H1 (cell line): ENCODE measurements around the gene PCDHA7. TPM values are rescaled to one million over a fixed set of nuclear protein-coding genes. Genes with fewer than 3 reads are reported as not detected.
"Not testable (repeated sequence)": the region's sequence is repeated elsewhere in the genome, so short reads cannot be mapped to it uniquely, and the experiment has no call there.

Experiments used
- CTCF ChIA-PET: fragments of 300-600 bp; sonication (Branson Sonifier 250); formaldehyde crosslinking; loops from one replicate; lab custom pipeline; 2021; ENCODE audit not compliant: partially characterized antibody; lab: Charles Lee
- POLR2A ChIA-PET: fragments of 300-600 bp; sonication (Branson Sonifier 250); formaldehyde crosslinking; loops from one replicate; lab custom pipeline; 2021; ENCODE audit warnings: inconsistent platforms; ENCODE audit not compliant: partially characterized antibody; lab: Charles Lee
- DNase-seq, 2 experiments: peaks; one replicate each; pipeline versions ENCODE4 v3.0.0 to v3.0.0-alpha.2; 2010 to 2022; ENCODE audit warnings: low spot score in 2 of 2, low read depth in 1 of 2, mixed read lengths in 1 of 2
- FAIRE-seq: peaks from 2 replicates; lab custom pipeline; 2011; peaks lifted over from hg19 to GRCh38; lab: Jason Lieb, UNC
- H2AFZ ChIP-seq: 2 replicates; pipeline ENCODE4 v1.8.1; 2012; ENCODE audit warnings: low read length, inconsistent platforms
- H2AK5ac ChIP-seq: 2 replicates; pipeline ENCODE4 v1.6.1; 2013; ENCODE audit warnings: low read depth, low read length
- H2BK120ac ChIP-seq: replicated peaks from 2 replicates; pipeline ENCODE3; 2013; ENCODE audit warnings: low read depth, low read length, inconsistent platforms
- H2BK12ac ChIP-seq: 2 replicates; pipeline ENCODE4 v1.6.1; 2013; ENCODE audit warnings: low read depth, low read length
- H2BK15ac ChIP-seq: 2 replicates; pipeline ENCODE4 v1.6.1; 2013; ENCODE audit warnings: low read length
- H2BK20ac ChIP-seq: 2 replicates; pipeline ENCODE4 v1.6.1; 2013; ENCODE audit warnings: low read length
- H2BK5ac ChIP-seq: 2 replicates; pipeline ENCODE4 v1.6.1; 2013; ENCODE audit warnings: low read depth, low read length
- H3K14ac ChIP-seq: 2 replicates; pipeline ENCODE4 v1.6.1; 2013; ENCODE audit warnings: inconsistent platforms; ENCODE audit not compliant: insufficient read length
- H3K18ac ChIP-seq: 2 replicates; pipeline ENCODE4 v1.6.1; 2013; ENCODE audit warnings: low read length; ENCODE audit errors: extremely low read depth
- H3K23ac ChIP-seq: 2 replicates; pipeline ENCODE4 v1.6.1; 2013; ENCODE audit warnings: inconsistent platforms; ENCODE audit not compliant: insufficient read length
- H3K23me2 ChIP-seq: 2 replicates; pipeline ENCODE4 v1.6.1; 2013; ENCODE audit warnings: low read depth, low read length
- H3K27ac ChIP-seq: 2 replicates; pipeline ENCODE4 v1.6.1; 2011; ENCODE audit warnings: low read depth, low read length, inconsistent platforms
- H3K27me3 ChIP-seq, 4 experiments: replicated peaks in 1 of 4; 1 replicate in 1 of 4; 2 replicates in 3 of 4; pipeline versions ENCODE4 v1.6.1 to v1.8.1; 2011 to 2013; ENCODE audit warnings: low read length in 3 of 4, mild to moderate bottlenecking in 3 of 4, inconsistent platforms in 2 of 4, mixed read lengths in 2 of 4, moderate library complexity in 1 of 4; ENCODE audit not compliant: control insufficient read depth in 3 of 4, insufficient read depth in 3 of 4; ENCODE audit errors: extremely low read depth in 1 of 4
- H3K36me3 ChIP-seq, 4 experiments: 2 replicates each; pipeline versions ENCODE4 v1.6.1 to v1.8.1; 2011 to 2013; ENCODE audit warnings: mild to moderate bottlenecking in 4 of 4, low read length in 3 of 4, moderate library complexity in 2 of 4, control low read depth in 1 of 4, inconsistent platforms in 1 of 4; ENCODE audit not compliant: insufficient read depth in 4 of 4, control insufficient read depth in 2 of 4
- H3K4ac ChIP-seq: replicated peaks from 2 replicates; pipeline ENCODE3; 2013; ENCODE audit warnings: low read length, low read depth, mixed read lengths, inconsistent platforms; ENCODE audit not compliant: insufficient read length
- H3K4me1 ChIP-seq, 4 experiments: replicated peaks in 1 of 4; 1 replicate in 1 of 4; 2 replicates in 3 of 4; pipeline versions ENCODE4 v1.6.1 to v1.8.1; 2011 to 2013; ENCODE audit warnings: low read length in 3 of 4, inconsistent platforms in 2 of 4, mixed read lengths in 1 of 4; ENCODE audit not compliant: insufficient read depth in 4 of 4, control insufficient read depth in 3 of 4
- H3K4me2 ChIP-seq, 2 experiments: 2 replicates each; pipeline versions ENCODE4 v1.6.1 to v1.8.1; 2011 to 2013; ENCODE audit warnings: low read depth in 2 of 2, low read length in 2 of 2, control low read depth in 1 of 2, inconsistent platforms in 1 of 2, mild to moderate bottlenecking in 1 of 2; ENCODE audit not compliant: insufficient read depth in 1 of 2
- H3K4me3 ChIP-seq, 4 experiments: fragments of 200-600, 300-600 bp in 1 of 4; sonication (generic), shearing (Covaris generic), sonication (Bioruptor Twin) in 1 of 4; 2 replicates each; pipeline versions ENCODE4 v1.5.1 to v1.8.1; 2011 to 2016; ENCODE audit warnings: low read length in 4 of 4, low read depth in 3 of 4, control low read depth in 2 of 4, inconsistent platforms in 2 of 4, mild to moderate bottlenecking in 2 of 4, mixed read lengths in 1 of 4, moderate library complexity in 1 of 4; ENCODE audit not compliant: insufficient read depth in 2 of 4; ENCODE audit errors: extremely low read depth in 1 of 4
- H3K56ac ChIP-seq: replicated peaks from 2 replicates; pipeline ENCODE3; 2013; ENCODE audit warnings: low read depth, mild to moderate bottlenecking, mixed read lengths, low read length, inconsistent platforms; ENCODE audit not compliant: insufficient read length
- H3K79me1 ChIP-seq: 2 replicates; pipeline ENCODE4 v1.6.1; 2013; ENCODE audit warnings: low read depth, low read length, control low read depth
- H3K79me2 ChIP-seq, 2 experiments: 2 replicates each; pipeline versions ENCODE4 v1.6.1 to v1.8.1; 2012 to 2013; ENCODE audit warnings: low read length in 2 of 2, mild to moderate bottlenecking in 2 of 2, inconsistent platforms in 1 of 2; ENCODE audit not compliant: insufficient read depth in 2 of 2, control insufficient read depth in 1 of 2
- H3K9ac ChIP-seq, 4 experiments: replicated peaks in 1 of 4; 1 replicate in 1 of 4; 2 replicates in 3 of 4; pipeline versions ENCODE4 v1.6.1 to v1.8.1; 2011 to 2013; ENCODE audit warnings: low read depth in 3 of 4, low read length in 3 of 4, control low read depth in 2 of 4, mild to moderate bottlenecking in 2 of 4, moderate library complexity in 2 of 4, inconsistent platforms in 1 of 4; ENCODE audit errors: extremely low read depth in 1 of 4
- H3K9me3 ChIP-seq, 2 experiments: 2 replicates each; pipeline versions ENCODE4 v1.6.1 to v1.8.1; 2012 to 2013; ENCODE audit warnings: mild to moderate bottlenecking in 2 of 2, moderate library complexity in 2 of 2, control low read depth in 1 of 2, inconsistent platforms in 1 of 2, low read depth in 1 of 2, low read length in 1 of 2, mixed read lengths in 1 of 2; ENCODE audit not compliant: insufficient read depth in 2 of 2
- H4K20me1 ChIP-seq, 2 experiments: replicated peaks in 1 of 2; 2 replicates each; pipeline versions ENCODE3 to v1.8.1; 2011 to 2013; ENCODE audit warnings: inconsistent platforms in 2 of 2, low read length in 2 of 2, mild to moderate bottlenecking in 1 of 2; ENCODE audit not compliant: insufficient read depth in 2 of 2, control insufficient read depth in 1 of 2
- H4K5ac ChIP-seq: 2 replicates; pipeline ENCODE4 v1.6.1; 2013; ENCODE audit warnings: low read length, low read depth, mixed read lengths, inconsistent platforms; ENCODE audit not compliant: insufficient read length
- H4K8ac ChIP-seq: 2 replicates; pipeline ENCODE4 v1.8.0; 2013; ENCODE audit warnings: mild to moderate bottlenecking, moderate library complexity, low read length, inconsistent platforms; ENCODE audit not compliant: insufficient read depth; ENCODE audit errors: extremely low read depth
- H4K91ac ChIP-seq: replicated peaks from 2 replicates; pipeline ENCODE3; 2013; ENCODE audit warnings: low read length, mixed read lengths, inconsistent platforms; ENCODE audit not compliant: insufficient read length
- CBX5 ChIP-seq: fragments of 300-800, 300-1000 bp; sonication (generic); IDR thresholded peaks from 2 replicates; pipeline ENCODE4 v1.7.1; 2016; ENCODE audit warnings: antibody characterized with exemption, low read length, low read depth
- POLR2A ChIP-seq, 2 experiments: IDR thresholded peaks; 1 replicate in 1 of 2; 2 replicates in 1 of 2; pipeline ENCODE4 v1.6.1; 2011; ENCODE audit warnings: low read depth in 2 of 2, low read length in 2 of 2, mild to moderate bottlenecking in 2 of 2; ENCODE audit errors: control extremely low read depth in 1 of 2
- POLR2AphosphoS5 ChIP-seq: IDR thresholded peaks from 2 replicates; pipeline ENCODE4 v1.6.1; 2011; ENCODE audit warnings: low read depth, low read length
- SAP30 ChIP-seq: fragments of 300-600 bp; sonication (generic); IDR thresholded peaks from 2 replicates; pipeline ENCODE4 v1.7.1; 2012; ENCODE audit warnings: low read length, moderate library complexity, mild to moderate bottlenecking, inconsistent platforms; ENCODE audit not compliant: insufficient read depth, insufficient replicate concordance
- TAF1 ChIP-seq: IDR thresholded peaks from 2 replicates; pipeline ENCODE4 v1.6.1; 2011; ENCODE audit warnings: mild to moderate bottlenecking, low read depth, low read length
- WGBS, 2 experiments: shearing (Covaris generic) in 1 of 2; methylation state at CpG; one replicate each; pipeline versions ENCODE4 v1.1.6 to v1.1.7; 2013 to 2015; ENCODE audit warnings: low lambda C conversion rate in 2 of 2, mixed read lengths in 2 of 2, inconsistent platforms in 1 of 2, low coverage in 1 of 2, missing lambda C conversion rate in 1 of 2; ENCODE audit not compliant: insufficient replicate concordance in 2 of 2, insufficient coverage in 1 of 2, insufficient read length in 1 of 2; ENCODE audit errors: extremely low coverage in 1 of 2, missing lambda C conversion rate in 1 of 2; 5-methylcytosine and 5-hydroxymethylcytosine counted together
- polyA plus RNA-seq, 7 experiments: library from polyadenylated mRNA; depleted of rRNA in 3 of 7; stranded (reverse) in 5 of 7; unstranded in 2 of 7; fragments of >200 nt in 5 of 7; fragments of 200-250 nt in 2 of 7; gene quantifications; 1 replicate in 5 of 7; 2 replicates in 1 of 7; 4 replicates in 1 of 7; pipeline versions ENCODE4 v1.2.1 to v1.2.3, GENCODE V29; 2011 to 2013; ENCODE audit warnings: missing spikeins in 2 of 7, mixed read lengths in 2 of 7
- total RNA-seq: library from RNA; stranded (reverse); fragmentation: NEBNext Ultra II Directional; extraction: Animal tissue kit (Norgen Biotek cat#: 25700); gene quantifications from 2 replicates; pipeline ENCODE4 v1.2.1, GENCODE V29; 2021

PCDHA7 gene
- total and polyA plus RNA-seq, 2 of the 8 experiments (the other 6 are each of a cell fraction or from before 2014, with no cell fraction given) = 0.86 to 1.6 TPM

GRCh38 chr5:140822281-140822629 lies 11.8 kb upstream of the PCDHA7 start (continued):
- TF ChIP-seq TAF1 (no peak), POLR2A (IDR thresholded peaks at IDR 0.05; ENCODE audit: control extremely low read depth in 1 of 2, low read depth in 2 of 2, low read length in 2 of 2) (no peak), POLR2AphosphoS5 (no peak), CBX5 (no peak), SAP30 (no peak)

DNA sequence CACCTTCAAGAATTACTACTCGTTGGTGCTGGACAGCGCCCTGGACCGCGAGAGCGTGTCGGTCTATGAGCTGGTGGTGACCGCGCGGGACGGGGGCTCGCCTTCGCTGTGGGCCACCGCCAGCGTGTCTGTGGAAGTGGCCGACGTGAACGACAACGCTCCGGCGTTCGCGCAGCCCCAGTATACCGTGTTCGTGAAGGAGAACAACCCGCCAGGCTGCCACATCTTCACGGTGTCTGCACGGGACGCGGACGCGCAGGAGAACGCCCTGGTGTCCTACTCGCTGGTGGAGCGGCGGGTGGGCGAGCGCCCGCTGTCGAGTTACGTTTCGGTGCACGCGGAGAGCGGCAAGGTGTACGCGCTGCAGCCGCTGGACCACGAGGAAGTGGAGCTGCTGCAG lies 11.1 kb upstream of the PCDHA7 start:
- H3K4me3 ChIP-seq, FAIRE-seq, POLR2A ChIA-PET, H3K18ac ChIP-seq, H3K27me3 ChIP-seq, H2AFZ ChIP-seq, H2BK5ac ChIP-seq, H3K79me2 ChIP-seq, H3K27ac ChIP-seq, H2BK15ac ChIP-seq, H3K79me1 ChIP-seq, H4K20me1 ChIP-seq, H3K56ac ChIP-seq, H3K23me2 ChIP-seq, H4K5ac ChIP-seq, H4K8ac ChIP-seq, H3K4ac ChIP-seq, H2BK120ac ChIP-seq, H3K14ac ChIP-seq, H3K4me2 ChIP-seq, H3K36me3 ChIP-seq, DNase-seq, H2BK12ac ChIP-seq, H3K9ac ChIP-seq, H3K9me3 ChIP-seq, H2AK5ac ChIP-seq, H3K23ac ChIP-seq, H3K4me1 ChIP-seq, H4K91ac ChIP-seq, H2BK20ac ChIP-seq: not testable (repeated sequence)
- WGBS, 2 experiments = 93% methylated on average over 32 of the region's 48 CpGs; no CpG with 5 or more reads in 1 of the 2 experiments
- CTCF ChIA-PET = interaction anchor here (1.8 to 5.5 kb wide), 2 partner anchors 15 to 18 kb away, joined by 11 to 49 read pairs; partner anchors contain the start of genes PCDHA4 and PCDHA8
